Left forelimb (tissue), 1 donor: ENCODE results near the gene NSMCE1.
A peak's percentile ranks its signal among the peaks of the same experiment; 100 is the strongest.
"Not testable (repeated sequence)": the region's sequence is repeated elsewhere in the genome, so short reads cannot be mapped to it uniquely, and the experiment has no call there.

ENCODE experiments used
- DNase-seq: peaks from one replicate; pipeline ENCODE4 v3.0.0-alpha.2; 2018; ENCODE audit warnings: low spot score

The NSMCE1 gene

DNA sequence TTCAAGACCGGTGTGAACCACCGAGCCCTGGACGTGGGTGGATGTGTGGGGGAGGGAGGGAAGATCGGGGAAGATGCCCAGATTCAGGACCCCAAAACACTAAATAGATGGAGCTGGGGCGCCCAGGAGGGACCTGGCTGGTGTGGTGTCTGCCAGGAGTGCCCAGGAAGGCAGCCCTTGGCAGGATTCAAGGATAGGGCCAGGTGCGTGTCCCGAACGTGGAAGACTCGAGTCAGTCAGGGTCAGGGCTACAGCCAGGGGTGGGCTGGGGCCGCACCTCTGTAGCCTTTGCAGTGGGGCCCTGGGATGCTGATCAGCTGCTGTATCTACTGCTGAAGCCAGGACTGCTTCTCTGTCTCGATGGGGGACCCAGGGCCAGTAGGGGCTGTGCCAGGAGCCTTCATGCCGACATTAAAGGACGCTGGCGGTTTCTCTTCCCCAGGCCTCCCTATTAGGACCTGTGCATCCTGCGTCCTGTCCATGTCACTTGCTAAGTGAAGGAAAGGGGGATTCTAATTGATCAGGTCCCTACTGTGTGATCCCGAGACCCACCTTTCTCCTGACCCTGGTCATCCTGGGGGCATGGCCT is 52.2 kb downstream of the NSMCE1 start:
- DNase-seq, result no peak

DNA sequence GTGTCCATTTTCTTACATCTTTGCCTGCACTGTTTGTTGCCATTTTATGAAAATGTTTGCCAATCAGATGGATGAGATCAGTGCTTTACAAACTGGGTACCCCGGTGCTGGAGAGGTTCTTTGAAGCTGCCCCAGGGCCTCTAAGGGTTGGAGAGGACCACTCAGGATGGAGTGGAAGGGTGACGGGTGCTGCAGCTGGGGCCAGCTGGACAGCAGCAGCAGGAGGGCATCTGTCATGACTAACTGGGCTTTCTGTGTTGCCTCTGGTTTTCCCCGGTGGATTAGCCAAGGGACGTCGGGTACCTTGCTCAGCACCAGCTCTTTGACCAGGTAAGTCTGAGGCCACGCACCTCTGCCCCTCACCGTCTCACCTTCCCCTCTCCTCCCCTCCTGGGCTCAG is 52.9 kb downstream of the NSMCE1 start:
- no peak for DNase-seq

DNA sequence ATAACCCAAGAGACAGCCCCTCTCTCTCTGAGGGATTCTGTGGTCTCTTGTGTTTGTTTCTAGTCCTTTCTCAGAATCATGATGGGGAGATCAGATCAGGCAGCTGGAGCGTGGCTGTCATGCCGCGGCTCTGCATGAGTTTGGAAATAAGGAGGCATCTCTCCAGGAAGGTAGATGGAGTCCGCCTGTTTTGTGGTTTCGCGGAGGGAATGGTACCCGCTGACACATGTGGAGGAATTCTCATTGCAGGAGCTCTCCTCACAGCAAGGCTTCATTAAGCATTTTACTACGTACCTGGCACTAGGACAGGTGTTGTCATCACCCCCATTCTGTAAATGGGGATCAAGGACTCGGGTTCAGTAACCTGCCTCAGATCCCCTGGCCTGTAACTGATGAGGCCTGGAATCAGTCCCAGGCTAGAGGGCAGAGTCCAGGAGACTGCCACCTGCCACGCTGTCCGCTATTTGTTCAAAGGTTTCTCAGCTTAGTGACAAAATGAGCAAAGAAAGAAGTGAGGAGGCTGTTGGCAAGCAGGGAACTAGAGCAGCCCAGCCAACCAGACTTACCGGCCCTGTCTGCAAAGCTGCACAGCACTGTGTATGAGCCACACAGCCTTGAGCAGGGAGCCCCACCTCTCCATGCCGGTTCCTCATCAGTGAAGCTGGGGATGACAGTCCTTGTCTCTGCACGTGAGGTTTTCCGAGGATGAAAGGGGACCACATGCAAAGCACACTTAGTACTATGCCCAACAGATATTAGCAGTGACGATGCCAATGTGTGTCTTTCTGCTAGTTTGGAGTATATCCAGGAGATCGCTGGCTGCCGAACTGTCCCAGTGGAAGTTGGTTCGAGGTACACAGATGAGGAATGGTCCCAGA is 54.2 kb downstream of the NSMCE1 start:
- DNase-seq, result no peak

DNA sequence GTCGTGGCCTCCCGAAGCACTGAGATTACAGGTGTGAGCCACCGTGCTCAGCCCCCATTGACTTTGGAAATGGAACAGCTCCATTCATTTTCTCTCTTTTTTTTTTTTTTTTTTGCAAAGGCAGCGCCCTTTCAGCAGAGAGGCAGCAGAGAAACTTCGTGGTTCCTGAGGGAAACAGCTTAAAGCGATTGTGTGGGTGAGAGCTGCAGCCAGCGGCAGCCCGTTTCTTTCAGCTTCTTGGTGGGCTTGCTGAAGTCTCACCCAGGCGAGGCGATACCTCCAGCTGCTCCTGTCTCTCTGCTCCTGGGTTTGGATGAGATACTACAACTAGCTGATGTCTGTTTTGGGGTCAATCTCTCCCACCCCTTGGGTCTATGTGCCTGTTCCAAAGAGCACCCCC is 57.5 kb downstream of the NSMCE1 start:
- no peak for DNase-seq

DNA sequence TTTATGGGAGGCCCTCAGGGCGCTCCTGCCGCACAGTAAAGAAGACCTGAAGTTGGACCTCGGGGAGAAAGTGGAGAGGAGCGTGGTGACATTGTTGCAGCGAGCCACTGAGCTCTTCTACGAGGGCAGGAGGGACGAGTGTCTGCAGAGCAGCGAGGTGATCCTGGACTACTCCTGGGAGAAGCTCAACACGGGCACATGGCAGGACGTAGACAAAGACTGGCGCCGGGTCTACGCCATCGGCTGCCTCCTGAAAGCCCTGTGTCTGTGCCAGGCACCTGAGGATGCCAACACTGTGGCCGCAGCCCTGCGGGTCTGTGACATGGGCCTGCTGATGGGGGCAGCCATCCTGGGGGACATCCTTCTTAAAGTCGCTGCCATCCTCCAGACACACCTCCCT is 58.4 kb downstream of the NSMCE1 start:
- no peak for DNase-seq

DNA sequence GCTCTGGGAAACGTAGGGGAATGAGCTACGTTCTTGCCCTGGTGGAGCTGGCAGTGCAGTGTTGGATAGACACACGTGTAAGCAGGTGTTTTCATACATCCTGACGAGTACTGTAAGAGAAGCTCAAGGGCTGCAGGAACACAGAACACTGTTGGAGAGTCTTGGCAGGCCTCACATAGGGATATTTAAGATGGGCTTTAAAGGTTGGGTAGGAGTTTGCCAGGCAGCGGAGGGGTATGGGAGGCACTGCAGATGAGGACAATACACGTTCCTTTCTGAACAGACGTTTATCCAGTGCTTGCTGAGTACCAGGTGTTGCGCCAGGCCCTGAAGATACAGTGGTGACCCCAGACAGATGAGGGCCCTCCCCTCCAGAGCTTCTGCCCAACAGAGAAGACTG is 59.0 kb downstream of the NSMCE1 start:
- no peak for DNase-seq

DNA sequence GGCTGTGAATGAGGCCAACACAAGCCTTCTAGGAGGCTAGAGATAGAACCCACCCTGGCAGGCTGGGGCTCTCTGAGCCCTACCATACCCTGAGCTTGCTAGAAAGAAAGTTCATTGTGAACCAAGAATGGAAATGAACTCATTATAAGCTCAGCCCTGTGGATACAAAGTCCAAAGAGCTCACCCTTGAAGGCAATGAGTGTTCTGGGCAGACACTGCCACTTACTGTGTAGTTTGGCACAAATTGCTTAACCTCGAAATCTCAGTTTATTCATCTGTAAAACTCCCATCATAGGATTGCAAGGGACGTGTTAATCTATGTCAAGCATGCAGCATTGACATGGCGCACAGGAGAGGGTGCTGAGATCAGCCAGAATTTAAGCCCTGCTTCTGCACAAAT is 59.8 kb downstream of the NSMCE1 start:
- no peak for DNase-seq

DNA sequence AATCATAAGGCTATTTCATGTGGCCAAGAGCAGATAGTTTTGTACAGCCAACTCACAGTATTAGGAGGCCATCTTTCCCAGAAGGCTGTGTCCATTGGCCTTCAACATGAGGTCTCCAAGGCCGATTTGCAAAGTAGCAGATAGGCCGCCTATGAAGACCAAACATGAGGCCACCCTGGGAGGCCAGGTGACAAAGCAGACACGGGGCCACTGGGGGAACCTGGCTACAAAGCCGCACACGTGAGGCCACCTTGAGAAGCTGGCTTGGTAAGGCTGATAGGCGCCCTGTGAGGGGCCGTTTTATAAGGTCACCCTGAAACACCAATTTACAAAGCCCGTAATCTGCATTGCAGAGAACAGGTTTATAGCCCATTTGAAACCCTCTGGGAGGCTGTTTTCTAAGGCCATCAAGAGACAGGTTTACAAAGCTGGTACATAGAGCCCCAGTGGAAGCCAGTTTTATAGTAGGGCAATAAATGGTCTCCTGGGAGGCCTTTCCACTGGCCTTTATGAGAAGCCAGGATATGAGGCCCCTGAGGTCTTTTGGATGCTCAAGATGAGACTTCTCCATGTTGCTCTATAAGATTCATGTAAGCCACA is 60.4 kb downstream of the NSMCE1 start:
- DNase-seq, result no peak

DNA sequence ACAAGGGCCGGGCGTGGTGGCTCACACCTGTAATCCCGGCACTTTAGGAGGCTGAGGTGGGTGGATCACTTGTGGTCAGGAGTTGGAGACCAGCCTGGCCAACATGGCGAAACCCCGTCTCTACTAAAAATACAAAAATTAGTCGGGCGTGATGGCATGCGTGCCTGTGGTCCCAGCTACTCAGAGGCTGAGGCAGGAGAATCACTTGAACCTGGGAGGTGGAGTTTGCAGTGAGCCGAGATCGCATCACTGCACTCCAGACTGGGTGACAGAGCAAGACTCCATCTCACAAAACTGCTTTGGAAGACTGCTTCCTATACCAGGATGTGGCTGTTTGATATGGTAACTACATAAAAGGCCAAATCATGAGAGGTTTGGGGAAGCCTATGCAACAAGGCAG is 61.5 kb downstream of the NSMCE1 start:
- not testable (repeated sequence) for DNase-seq

DNA sequence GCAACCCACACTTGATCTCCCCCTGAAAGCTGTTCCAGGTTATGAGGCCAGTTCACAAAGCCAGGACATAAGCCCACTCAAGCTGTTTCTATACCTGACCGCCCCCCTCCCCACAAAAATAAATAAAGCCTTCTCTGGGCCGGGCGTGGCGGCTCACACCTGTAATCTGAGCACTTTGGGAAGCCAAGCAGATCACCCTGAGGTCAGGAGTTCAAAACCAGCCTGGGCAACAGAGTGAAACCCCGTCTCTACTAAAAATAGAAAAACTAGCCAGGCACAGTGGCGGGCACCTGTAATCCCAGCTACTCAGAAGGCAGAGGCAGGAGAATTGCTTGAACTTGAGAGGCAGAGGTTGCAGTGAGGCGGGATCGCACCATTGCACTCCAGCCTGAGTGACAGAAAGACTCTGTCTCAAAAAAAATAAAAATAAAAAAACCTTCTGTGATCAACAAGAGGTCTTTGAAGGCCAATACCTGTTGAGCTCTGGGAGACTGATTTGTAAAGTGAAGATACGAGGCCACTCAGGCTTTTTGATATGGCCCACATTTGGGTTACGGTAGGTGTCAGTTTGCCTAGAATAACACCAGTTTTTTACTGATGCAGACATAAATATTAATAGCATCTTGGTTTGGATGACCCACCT is 63.0 kb downstream of the NSMCE1 start:
- DNase-seq, result no peak

DNA sequence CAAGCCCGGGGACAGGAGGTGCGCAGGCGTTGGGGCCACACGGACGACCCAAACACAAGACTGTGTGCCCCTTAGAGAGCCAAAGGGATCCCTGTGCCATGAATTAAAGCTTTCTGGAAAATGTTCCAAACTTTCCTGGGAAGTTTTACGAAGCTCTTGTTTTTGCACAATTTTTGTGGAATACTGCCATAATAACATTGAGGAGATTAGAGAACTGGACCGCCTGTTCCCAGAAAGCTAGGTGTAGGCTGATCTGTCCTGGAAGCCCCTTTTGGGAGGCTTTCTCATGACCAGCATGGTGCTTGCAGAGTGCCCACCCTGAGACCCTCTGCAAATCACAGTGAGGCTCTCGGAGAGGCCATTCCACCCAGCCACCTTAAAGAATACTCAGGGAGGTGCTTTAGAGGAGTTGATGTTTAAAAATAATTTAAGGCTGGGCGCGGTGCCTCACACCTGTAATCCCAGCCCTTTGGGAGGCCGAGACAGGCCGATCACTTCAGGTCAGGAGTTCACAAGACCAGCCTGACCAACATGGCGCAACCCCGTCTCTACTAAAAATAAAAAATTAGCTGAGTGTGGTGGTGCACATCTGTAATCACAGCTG is 64.2 kb downstream of the NSMCE1 start:
- no peak for DNase-seq

DNA sequence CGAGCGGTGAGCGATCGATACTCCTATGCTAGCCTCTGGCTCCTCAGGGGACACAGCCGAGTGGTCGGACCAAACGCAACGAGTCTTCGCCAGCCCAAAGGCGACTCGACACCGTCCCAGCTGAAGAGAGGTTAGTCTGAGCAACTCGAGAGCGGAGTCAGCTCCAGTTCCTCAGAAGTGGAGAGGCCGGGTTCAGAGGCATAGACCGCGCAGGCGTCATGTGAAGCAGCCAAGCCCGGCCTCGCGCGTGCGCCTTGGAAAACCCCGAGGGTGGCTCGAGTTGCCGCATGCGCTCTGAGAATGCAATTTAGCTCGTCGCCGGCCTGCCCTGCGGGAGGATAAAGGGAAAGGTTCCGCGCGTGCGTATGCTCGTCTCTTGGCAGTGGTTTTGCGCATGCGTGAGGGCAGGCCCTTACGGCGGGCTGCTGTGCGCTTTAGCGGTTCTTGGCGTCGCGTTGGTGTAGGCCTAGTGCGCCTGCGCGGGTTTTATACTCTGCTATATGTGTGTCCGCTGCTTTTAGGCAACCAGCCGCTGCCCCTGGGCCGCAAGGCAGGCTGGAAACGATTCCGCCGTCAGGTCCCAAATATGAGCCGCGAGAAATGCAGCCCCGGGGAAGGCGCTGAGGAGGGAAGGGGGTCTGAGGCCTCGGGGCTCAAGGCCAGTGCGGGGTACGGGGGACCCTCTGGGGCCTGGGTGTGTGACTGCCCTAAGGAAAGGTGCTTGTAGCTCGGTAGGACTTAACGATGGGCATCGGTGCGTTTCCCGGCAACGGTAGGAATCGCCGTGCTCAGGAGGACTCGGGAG is 64.9 kb downstream of the NSMCE1 start, which contains the start of gene KDM8:
Gene KDM8, plus strand, starts transcription at position 20 of the 805 bp plus-strand sequence. CDS start 6,598 bp downstream, outside the sequence.
- DNase-seq, result peak; percentile 99

DNA sequence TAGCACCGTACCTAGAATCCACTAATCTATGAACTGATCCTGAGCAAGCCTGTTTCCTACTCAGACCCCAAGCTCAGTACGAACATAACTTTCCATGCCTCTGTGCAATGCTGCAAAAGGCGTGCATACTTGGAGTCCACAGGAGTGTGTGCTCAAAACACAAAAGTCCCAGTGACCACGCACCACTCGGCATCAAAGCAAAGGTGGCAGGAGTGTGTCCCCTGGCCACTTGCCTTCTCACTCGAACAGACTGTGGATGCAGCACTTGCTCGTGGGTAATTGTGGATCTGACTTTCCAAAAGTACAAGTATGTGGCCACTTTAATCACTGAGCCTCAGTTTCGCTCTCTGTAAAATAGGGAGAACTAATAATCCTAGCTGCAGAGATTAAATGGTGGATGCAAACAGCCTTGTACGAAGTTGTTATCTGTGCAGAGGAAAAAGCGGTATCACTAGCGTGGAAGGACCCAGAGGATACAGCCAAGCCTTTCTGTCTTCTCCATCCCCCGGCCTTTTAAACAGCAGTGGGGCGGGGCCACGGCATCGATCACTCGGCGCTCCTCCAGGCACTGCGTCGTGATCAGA is 65.6 kb downstream of the NSMCE1 start:
- DNase-seq, result no peak

DNA sequence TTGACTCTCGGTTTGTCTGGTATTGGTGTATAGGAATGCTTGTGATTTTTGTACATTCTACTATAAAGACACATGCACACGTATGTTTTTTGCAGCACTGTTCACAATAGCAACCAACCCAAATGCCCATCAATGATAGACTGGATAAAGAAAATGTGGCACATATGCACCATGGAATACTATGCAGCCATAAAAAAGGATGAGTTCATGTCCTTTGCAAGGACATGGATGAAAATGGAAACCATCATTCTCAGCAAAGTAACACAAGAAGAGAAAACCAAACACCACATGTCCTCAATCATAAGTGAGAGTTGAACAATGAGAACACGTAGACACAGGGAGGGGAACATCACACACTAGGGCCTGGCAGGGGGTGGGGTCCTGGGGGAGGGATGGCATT is 67.7 kb downstream of the NSMCE1 start:
- DNase-seq, result not testable (repeated sequence)

DNA sequence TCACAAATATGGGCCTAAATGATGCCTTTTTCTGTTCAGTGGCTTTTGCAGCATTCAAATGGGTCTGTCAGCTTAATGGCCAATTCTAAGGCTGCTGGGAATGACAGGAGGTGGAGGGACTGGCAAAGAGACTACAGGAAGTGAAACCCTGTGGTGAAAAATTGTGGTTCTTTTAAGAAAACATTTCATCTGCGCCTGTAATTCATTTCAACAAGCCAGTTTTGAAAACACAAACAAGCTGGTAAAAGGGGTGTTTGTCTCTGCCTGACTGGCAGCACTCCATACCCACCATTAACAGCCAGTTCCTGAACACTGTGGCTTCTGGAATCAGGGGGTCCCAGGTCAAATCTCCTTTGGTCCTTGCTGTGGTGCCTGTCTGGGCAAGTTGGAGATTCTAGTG is 68.8 kb downstream of the NSMCE1 start:
- no peak for DNase-seq

DNA sequence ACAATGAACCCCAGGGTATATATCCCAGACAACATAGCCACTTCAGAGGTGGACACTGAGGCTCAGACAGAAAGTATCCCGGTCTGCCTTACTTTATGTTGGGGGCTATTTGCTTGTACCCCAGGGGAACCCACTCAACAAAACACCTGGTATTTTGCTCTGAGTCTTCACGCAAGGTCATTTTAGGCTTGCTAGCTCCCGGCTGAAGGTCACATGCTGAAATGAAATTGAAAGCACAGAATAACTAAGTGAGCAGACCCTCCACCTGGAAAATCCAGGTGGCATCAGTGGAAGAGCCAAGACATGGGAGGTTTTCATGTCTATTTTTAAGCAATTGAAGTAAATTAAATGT is 69.4 kb downstream of the NSMCE1 start:
- DNase-seq, result no peak

DNA sequence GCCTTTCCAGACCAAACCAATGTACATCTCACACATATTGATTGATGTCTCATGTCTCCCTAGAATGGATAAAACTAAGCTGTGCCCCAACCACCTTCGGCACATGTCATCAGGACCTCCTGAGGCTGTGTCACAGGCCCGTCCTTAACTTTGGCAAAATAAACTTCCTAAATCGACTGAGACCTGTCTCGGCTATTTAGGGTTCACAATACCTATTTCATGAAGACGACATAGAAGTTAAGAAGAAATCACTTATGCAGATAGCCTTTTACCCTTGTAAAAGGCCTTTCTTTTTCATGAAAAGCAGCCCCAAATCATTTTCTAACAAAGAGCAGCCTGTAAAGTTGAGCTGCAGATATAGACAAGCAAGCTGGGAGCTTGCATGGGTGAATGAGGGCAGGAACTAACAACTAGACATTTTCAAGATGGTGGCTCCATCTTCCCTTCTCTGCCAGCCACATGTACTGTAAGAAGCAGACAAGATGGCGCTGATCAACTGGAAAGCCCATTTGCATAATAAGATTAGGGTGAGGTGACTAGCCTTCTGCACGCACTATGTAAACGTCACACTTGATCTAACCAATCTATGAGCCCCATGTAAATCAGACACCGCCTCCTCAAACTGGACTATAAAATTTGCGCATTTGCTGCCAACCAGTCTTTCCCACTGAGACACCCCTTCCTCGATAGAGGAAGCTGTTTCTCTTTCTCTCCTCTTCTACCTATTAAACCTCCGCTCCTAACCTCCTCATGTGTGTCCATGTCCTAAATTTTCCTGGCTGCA is 69.9 kb downstream of the NSMCE1 start:
- DNase-seq, result no peak

DNA sequence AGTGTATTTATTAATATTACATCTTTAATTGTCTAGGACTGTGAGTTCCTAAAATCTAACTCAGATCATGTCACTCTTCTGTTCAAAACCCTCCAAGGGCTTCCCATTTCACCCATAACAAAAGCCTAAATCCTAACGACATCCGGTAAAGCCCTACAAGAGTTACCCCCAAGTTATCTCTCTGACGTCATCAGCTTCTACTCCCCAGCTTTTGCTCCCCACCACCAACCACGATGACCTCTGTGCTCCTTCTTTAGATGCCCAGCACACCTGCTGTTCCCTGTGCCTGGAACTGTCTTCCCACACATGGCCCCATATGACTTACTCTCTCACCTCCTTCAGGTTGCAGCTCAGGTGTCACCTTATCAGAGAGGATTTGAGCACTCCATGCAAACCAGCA is 71.6 kb downstream of the NSMCE1 start:
- DNase-seq, result no peak

DNA sequence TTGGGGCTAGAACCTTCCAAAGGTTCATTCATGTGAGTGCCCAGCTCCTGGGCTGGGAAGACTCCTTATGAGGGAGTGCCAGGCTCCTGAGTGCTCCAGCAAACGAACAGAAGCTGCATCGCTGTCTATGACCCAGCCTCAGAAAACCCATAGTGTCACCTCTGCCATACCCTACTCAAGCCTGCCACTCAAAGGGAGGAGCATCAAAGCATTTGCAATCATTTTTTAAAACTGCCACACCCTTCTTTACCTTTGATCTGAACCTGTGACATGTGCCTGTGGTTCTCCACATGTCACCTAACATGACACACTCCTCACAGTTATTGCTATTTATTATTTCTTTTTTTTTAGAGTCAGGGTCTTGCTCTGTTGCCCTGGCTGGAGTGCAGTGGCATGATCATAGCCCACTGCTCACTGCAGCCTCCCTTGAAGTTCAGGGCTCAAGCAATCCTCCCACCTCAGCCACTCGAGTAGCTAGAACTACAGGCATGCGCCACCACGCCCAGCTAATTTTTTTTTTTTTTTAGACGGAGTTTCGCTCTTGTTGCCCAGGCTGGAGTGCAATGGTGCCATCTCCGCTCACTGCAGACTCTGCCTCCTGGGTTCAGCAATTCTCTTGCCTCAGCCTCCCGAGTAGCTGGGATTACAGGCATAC is 72.5 kb downstream of the NSMCE1 start:
- DNase-seq, result no peak
